ENCODE measurements around the gene SUSD5.

DNA sequence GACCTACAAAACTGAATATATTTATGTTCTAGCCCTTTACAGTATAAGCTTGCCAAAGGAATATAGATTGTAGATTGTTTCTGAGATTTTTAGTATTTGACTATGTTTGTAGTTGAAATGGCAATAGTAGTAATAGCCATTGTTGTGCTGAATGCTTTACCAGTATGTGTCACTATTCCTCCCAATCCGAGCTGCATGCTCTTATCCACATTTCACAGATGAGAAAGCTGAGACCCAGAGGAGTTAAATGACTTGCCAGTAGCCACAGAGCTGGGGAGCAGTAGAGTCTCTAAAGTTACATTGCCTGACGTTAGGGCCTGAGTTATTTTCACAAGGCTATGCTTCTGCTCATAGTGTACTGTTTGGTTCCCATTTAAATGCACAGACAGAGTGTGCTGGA is 118.4 kb downstream of the SUSD5 start:
- no peak for TF ChIP-seq ARNT (IDR thresholded peaks at IDR 0.05)
- TF ChIP-seq ZBTB14 (CRISPR knock-in tag; IDR thresholded peaks at IDR 0.05): no peak
- no peak for TF ChIP-seq GTF2F1 (IDR thresholded peaks at IDR 0.05; ENCODE audit: low read length)
